Activated CD8-positive, alpha-beta memory T cell treated with anti-CD3 and anti-CD28 coated beads for 1 hour (primary cell): ENCODE data around the gene PDILT.
"Not testable (repeated sequence)": the region's sequence is repeated elsewhere in the genome, so short reads cannot be mapped to it uniquely, and the experiment has no call there.

Source experiments
- DNase-seq, 2 donors: peaks; one replicate each; pipeline ENCODE4 v3.0.0-alpha.2; 2020; ENCODE audit warnings: low read depth in 1 of 2; ENCODE audit errors: extremely low read depth in 1 of 2

Gene PDILT

GRCh38 chr16:20404637-20405036 is at the start of gene PDILT:
TSS of gene PDILT (minus strand) at chr16:20404737. CDS start at chr16:20399300, 5,437 bp downstream.
- no peak for DNase-seq

GRCh38 chr16:20453633-20454032 is 49.1 kb upstream of the PDILT start:
- DNase-seq: not testable (repeated sequence)

- DNase-seq: not testable (repeated sequence)
Observed at GRCh38 chr16:20451364-20451763, 46.8 kb upstream of the PDILT start, which contains the start of gene ACSM2A. TSS of gene ACSM2A (plus strand) at chr16:20451521. CDS start at chr16:20460115, 8,594 bp downstream.

GRCh38 chr16:20446652-20447393 is 42.3 kb upstream of the PDILT start:
- DNase-seq: not testable (repeated sequence)

- DNase-seq: not testable (repeated sequence)
Observed at GRCh38 chr16:20441859-20442258, 37.3 kb upstream of the PDILT start.

GRCh38 chr16:20441191-20441590 is 36.7 kb upstream of the PDILT start:
- no peak for DNase-seq

- not testable (repeated sequence) for DNase-seq
Observed at GRCh38 chr16:20440731-20441130, 36.2 kb upstream of the PDILT start.

- DNase-seq: not testable (repeated sequence)
Observed at GRCh38 chr16:20439820-20440231, 35.3 kb upstream of the PDILT start.

GRCh38 chr16:20438950-20439349 is 34.4 kb upstream of the PDILT start:
- DNase-seq: not testable (repeated sequence)

- DNase-seq: no peak
Observed at GRCh38 chr16:20430948-20431347, 26.4 kb upstream of the PDILT start.

GRCh38 chr16:20430480-20430879 is 25.9 kb upstream of the PDILT start:
- not testable (repeated sequence) for DNase-seq

GRCh38 chr16:20429499-20429898 is 25.0 kb upstream of the PDILT start:
- not testable (repeated sequence) for DNase-seq

GRCh38 chr16:20427401-20427797 is 22.9 kb upstream of the PDILT start:
- DNase-seq: not testable (repeated sequence)

- DNase-seq: no peak
Observed at GRCh38 chr16:20424129-20424866, 19.8 kb upstream of the PDILT start.

GRCh38 chr16:20423772-20424128 is 19.2 kb upstream of the PDILT start:
- DNase-seq: not testable (repeated sequence)

- not testable (repeated sequence) for DNase-seq
Observed at GRCh38 chr16:20421748-20422147, 17.2 kb upstream of the PDILT start.

GRCh38 chr16:20419093-20419492 is 14.6 kb upstream of the PDILT start:
- DNase-seq: not testable (repeated sequence)

- DNase-seq: no peak
Observed at GRCh38 chr16:20415541-20415940, 11.0 kb upstream of the PDILT start.

GRCh38 chr16:20411055-20411454 is 6.5 kb upstream of the PDILT start:
- no peak for DNase-seq

GRCh38 chr16:20410121-20410723 is 5.7 kb upstream of the PDILT start:
- DNase-seq: no peak

- no peak for DNase-seq
Observed at GRCh38 chr16:20409398-20410120, 5.0 kb upstream of the PDILT start, which contains the start of gene ACSM5. TSS of gene ACSM5 (plus strand) at chr16:20409534. CDS start at chr16:20411485, 1,951 bp downstream.
